Loucy (cell line): Measurements from ENCODE around the gene UTS2.

ENCODE experiments used
- H2AFZ ChIP-seq: fragments of 200-600 bp; sonication (generic); 2 replicates; pipeline ENCODE4 v1.6.0; 2016; ENCODE audit warnings: antibody characterized with exemption, mild to moderate bottlenecking, low read length, moderate library complexity
- H3F3A ChIP-seq: fragments of 200-600 bp; 2 replicates; pipeline ENCODE4 v1.6.0; 2016; ENCODE audit warnings: antibody characterized with exemption, low read depth, mild to moderate bottlenecking
- H3K27me3 ChIP-seq: fragments of 200-600 bp; sonication (generic); 2 replicates; pipeline ENCODE4 v1.6.1; 2014; ENCODE audit warnings: low read length, mild to moderate bottlenecking; ENCODE audit not compliant: insufficient read depth, poor library complexity, severe bottlenecking
- H3K36me3 ChIP-seq: fragments of 200-600 bp; sonication (generic); 2 replicates; pipeline ENCODE4 v1.6.1; 2016; ENCODE audit warnings: low read length; ENCODE audit not compliant: insufficient read depth
- H3K4me1 ChIP-seq: fragments of 200-600 bp; sonication (generic); 2 replicates; pipeline ENCODE4 v1.5.1; 2014; ENCODE audit warnings: low read length, mild to moderate bottlenecking; ENCODE audit not compliant: insufficient read depth, poor library complexity, severe bottlenecking
- H3K4me2 ChIP-seq: fragments of 200-600 bp; sonication (generic); 2 replicates; pipeline ENCODE4 v1.6.0; 2014; ENCODE audit warnings: antibody characterized with exemption, low read length, low read depth, mild to moderate bottlenecking; ENCODE audit not compliant: poor library complexity, severe bottlenecking
- H3K4me3 ChIP-seq: fragments of 200-600 bp; sonication (generic); 2 replicates; pipeline ENCODE4 v1.5.1; 2014; ENCODE audit warnings: low read length, mild to moderate bottlenecking, mixed read lengths; ENCODE audit not compliant: poor library complexity, severe bottlenecking
- H3K79me2 ChIP-seq: fragments of 200-600 bp; sonication (generic); 2 replicates; pipeline ENCODE4 v1.6.1; 2014; ENCODE audit warnings: low read length; ENCODE audit not compliant: insufficient read depth
- H3K9ac ChIP-seq: fragments of 200-600 bp; sonication (generic); 2 replicates; pipeline ENCODE4 v1.6.0; 2014; ENCODE audit warnings: mild to moderate bottlenecking, low read depth, low read length, moderate library complexity; ENCODE audit not compliant: poor library complexity, severe bottlenecking
- H3K9me2 ChIP-seq: fragments of 200-600 bp; sonication (generic); replicated peaks from 2 replicates; pipeline ENCODE4 v1.6.1; 2016; ENCODE audit warnings: low read depth, low read length, mixed read lengths
- H3K9me3 ChIP-seq: fragments of 200-600 bp; sonication (generic); 2 replicates; pipeline ENCODE4 v1.6.1; 2014; ENCODE audit warnings: mild to moderate bottlenecking, antibody characterized with exemption, low read length, low read depth; ENCODE audit not compliant: insufficient read depth
- H4K20me1 ChIP-seq: fragments of 200-600 bp; sonication (generic); 2 replicates; pipeline ENCODE4 v1.6.0; 2014; ENCODE audit warnings: antibody characterized with exemption, low read length, mild to moderate bottlenecking; ENCODE audit not compliant: insufficient read depth, poor library complexity, severe bottlenecking
- CTCF ChIP-seq: fragments of 200-600 bp; sonication (generic); conservative IDR thresholded peaks from 2 replicates; pipeline ENCODE4 v1.5.1; 2014; ENCODE audit warnings: mild to moderate bottlenecking, antibody characterized with exemption, low read length
- EZH2phosphoT487 ChIP-seq: fragments of 200-600 bp; IDR thresholded peaks from 2 replicates; pipeline ENCODE4 v1.6.1; 2018; ENCODE audit warnings: antibody characterized with exemption, mild to moderate bottlenecking, moderate library complexity, borderline replicate concordance

Gene UTS2

GRCh38 chr1:7847599-7847998 is 5.3 kb downstream of the UTS2 start:
- no peaks in the 10 kb centered on the region for H3K27me3 ChIP-seq

GRCh38 chr1:7846656-7847055 is 6.2 kb downstream of the UTS2 start:
- no peaks in the 10 kb centered on the region for H3F3A ChIP-seq
- H3K4me1 ChIP-seq, result no peaks in the 10 kb centered on the region
- TF ChIP-seq EZH2phosphoT487 (no peak), CTCF (no peak)

More at GRCh38 chr1:7847599-7847998, 5.3 kb downstream of the UTS2 start:
- Histone ChIP-seq H3F3A (no peaks in the 10 kb centered on the region), H2AFZ (no peak overlapping the region), H3K4me1 (no peaks in the 10 kb centered on the region), H3K9me3 (no peaks in the 10 kb centered on the region), H3K36me3 (no peaks in the 10 kb centered on the region), H3K4me3 (no peak overlapping the region), H4K20me1 (no peaks in the 10 kb centered on the region), H3K9me2 (no peaks in the 10 kb centered on the region), H3K4me2 (no peak overlapping the region), H3K79me2 (no peaks in the 10 kb centered on the region), H3K9ac (no peak overlapping the region)
- TF ChIP-seq CTCF, result no peak
- TF ChIP-seq EZH2phosphoT487, result no peak

GRCh38 chr1:7845761-7846160 is 7.1 kb downstream of the UTS2 start:
- no peaks in the 10 kb centered on the region for H3F3A ChIP-seq
- H3K9me2 ChIP-seq, result no peaks in the 10 kb centered on the region
- no peaks in the 10 kb centered on the region for H3K36me3 ChIP-seq
- no peaks in the 10 kb centered on the region for H3K27me3 ChIP-seq
- TF ChIP-seq EZH2phosphoT487 (no peak), CTCF (no peak)
- H3K4me3 ChIP-seq, result no peak overlapping the region
- no peaks in the 10 kb centered on the region for H3K9me3 ChIP-seq
- no peaks in the 10 kb centered on the region for H4K20me1 ChIP-seq
- H2AFZ ChIP-seq, result no peak overlapping the region
- H3K79me2 ChIP-seq, result no peaks in the 10 kb centered on the region
- H3K4me2 ChIP-seq, result no peak overlapping the region
- H3K4me1 ChIP-seq, result no peaks in the 10 kb centered on the region
- no peak overlapping the region for H3K9ac ChIP-seq

More at GRCh38 chr1:7846656-7847055, 6.2 kb downstream of the UTS2 start:
- no peak overlapping the region for H2AFZ ChIP-seq
- no peaks in the 10 kb centered on the region for H3K9me2 ChIP-seq
- no peaks in the 10 kb centered on the region for H3K9me3 ChIP-seq
- H3K4me3 ChIP-seq, result no peak overlapping the region
- no peak overlapping the region for H3K4me2 ChIP-seq
- H4K20me1 ChIP-seq, result no peaks in the 10 kb centered on the region
- H3K36me3 ChIP-seq, result no peaks in the 10 kb centered on the region
- no peak overlapping the region for H3K9ac ChIP-seq
- no peaks in the 10 kb centered on the region for H3K27me3 ChIP-seq
- no peaks in the 10 kb centered on the region for H3K79me2 ChIP-seq
